Hepatocyte (in vitro differentiated cells): ENCODE measurements around the gene RBL1.

Experiments used
- CTCF ChIP-seq: fragments of 200-600 bp; sonication (generic); IDR thresholded peaks from 2 replicates; pipeline ENCODE4 v1.5.1; 2016; ENCODE audit warnings: antibody characterized with exemption, mild to moderate bottlenecking; ENCODE audit not compliant: poor library complexity
- EZH2phosphoT487 ChIP-seq: fragments of 200-600 bp; sonication (generic); IDR thresholded peaks from one replicate; pipeline ENCODE4 v1.6.1; 2018; ENCODE audit warnings: antibody characterized with exemption, mild to moderate bottlenecking, low read depth, moderate library complexity; ENCODE audit not compliant: unreplicated experiment, severe bottlenecking

- TF ChIP-seq CTCF = no peak
- no peak for TF ChIP-seq EZH2phosphoT487
Observed at GRCh38 chr20:37042986-37043972, 52.5 kb downstream of the RBL1 start.
